AG09319 (cell line): Measurements from ENCODE around the gene ADGRF1.
"Not testable (repeated sequence)": the region's sequence is repeated elsewhere in the genome, so short reads cannot be mapped to it uniquely, and the experiment has no call there.

Experiments used
- DNase-seq: peaks from one replicate; pipeline ENCODE4 v3.0.0-alpha.2; 2010; ENCODE audit warnings: low read depth; ENCODE audit errors: extremely low read depth
- CTCF ChIP-seq: IDR thresholded peaks from 2 replicates; pipeline ENCODE4 v1.5.1; 2011; ENCODE audit warnings: low read depth, mild to moderate bottlenecking, inconsistent platforms, low read length, moderate library complexity

Gene ADGRF1

GRCh38 chr6:47061309-47062300, 19.5 kb upstream of the ADGRF1 start:
- TF ChIP-seq CTCF = no peak
- DNase-seq = no peak

- no peak for TF ChIP-seq CTCF
These were observed 17.2 kb upstream of the ADGRF1 start for GRCh38 chr6:47059216-47059885.

GRCh38 chr6:47057830-47058540, 15.9 kb upstream of the ADGRF1 start:
- no peak for TF ChIP-seq CTCF
- DNase-seq = no peak

More at GRCh38 chr6:47059216-47059885, 17.2 kb upstream of the ADGRF1 start:
- DNase-seq = no peak

- no peak for DNase-seq
These were observed 14.7 kb upstream of the ADGRF1 start for GRCh38 chr6:47056832-47057231.

GRCh38 chr6:47054302-47054701, 12.2 kb upstream of the ADGRF1 start:
- not testable (repeated sequence) for DNase-seq

More at GRCh38 chr6:47056832-47057231, 14.7 kb upstream of the ADGRF1 start:
- no peak for TF ChIP-seq CTCF

- DNase-seq = no peak
- no peak for TF ChIP-seq CTCF
These were observed 6.5 kb upstream of the ADGRF1 start for GRCh38 chr6:47048638-47049037.

- DNase-seq = peak; percentile 45
- TF ChIP-seq CTCF = peak; percentile 86
These were observed 5.6 kb upstream of the ADGRF1 start for GRCh38 chr6:47047479-47048407.
